Uterus (tissue), 2 donors: ENCODE measurements around the gene GZMA.

ENCODE experiments used
- CTCF ChIP-seq, 4 experiments: fragments of 200-600 bp in 2 of 4; fragments of 450-650 bp in 2 of 4; sonication (generic) in 2 of 4; IDR thresholded peaks; one replicate each; pipeline ENCODE4 v1.5.1; 2016 to 2019; ENCODE audit warnings: antibody characterized with exemption in 4 of 4, mild to moderate bottlenecking in 2 of 4, moderate library complexity in 1 of 4
- POLR2A ChIP-seq, 2 donors: fragments of 450-650 bp; IDR thresholded peaks; one replicate each; pipeline ENCODE4 v1.6.1; 2016; ENCODE audit warnings: antibody characterized with exemption in 2 of 2, mild to moderate bottlenecking in 1 of 2, moderate library complexity in 1 of 2

GRCh38 chr5:55096861-55097260 is 5.6 kb upstream of the GZMA start:
- TF ChIP-seq CTCF (IDR thresholded peaks at IDR 0.05) (no peak), POLR2A (IDR thresholded peaks at IDR 0.05) (no peak)
